GM12875 (cell line): ENCODE measurements around the gene NCSTN.
A peak's percentile ranks its signal among the peaks of the same experiment; 100 is the strongest.

Experiments
- H3K4me3 ChIP-seq: one replicate; pipeline ENCODE4 v1.5.1; 2011; ENCODE audit warnings: low read depth, low read length, control low read depth
- CTCF ChIP-seq: IDR thresholded peaks from 2 replicates; pipeline ENCODE4 v1.5.1; 2011; ENCODE audit warnings: low read depth, mild to moderate bottlenecking, control low read depth, inconsistent platforms, low read length, moderate library complexity, borderline replicate concordance; ENCODE audit not compliant: insufficient read depth

NCSTN gene

GRCh38 chr1:160346463-160346862 lies 3.3 kb downstream of the NCSTN start:
- H3K4me3 ChIP-seq, result no peak overlapping the region
- TF ChIP-seq CTCF, result no peak

GRCh38 chr1:160346958-160347357 lies 3.8 kb downstream of the NCSTN start:
- TF ChIP-seq CTCF, result no peak
- H3K4me3 ChIP-seq, result no peak overlapping the region

- TF ChIP-seq CTCF, result no peak
- no peak overlapping the region for H3K4me3 ChIP-seq
Observed at GRCh38 chr1:160351629-160352028, 8.4 kb downstream of the NCSTN start.

GRCh38 chr1:160352555-160352954 lies 9.4 kb downstream of the NCSTN start:
- TF ChIP-seq CTCF, result no peak

GRCh38 chr1:160353223-160353622 lies 10.0 kb downstream of the NCSTN start:
- no peak for TF ChIP-seq CTCF
- H3K4me3 ChIP-seq, result no peak overlapping the region

More at GRCh38 chr1:160352555-160352954, 9.4 kb downstream of the NCSTN start:
- H3K4me3 ChIP-seq, result no peak overlapping the region

- TF ChIP-seq CTCF, result peak; percentile 56; the same call in 1 of the 2 replicates
- H3K4me3 ChIP-seq, result no peak overlapping the region
Observed at GRCh38 chr1:160354388-160354985, 11.3 kb downstream of the NCSTN start.

GRCh38 chr1:160357286-160358002 lies 14.3 kb downstream of the NCSTN start:
- no peak for TF ChIP-seq CTCF
- no peak overlapping the region for H3K4me3 ChIP-seq
